ENCODE measurements around the gene SMIM41.

Gene SMIM41

GRCh38 chr12:52086944-52087835 is 7.7 kb downstream of the SMIM41 start:
- Histone ChIP-seq H3K27me3 (ENCODE audit: control insufficient read depth, low read length) (peaks cover 21% of the 10 kb centered on the region), H3K27ac (ENCODE audit: low read depth, low read length) (no peak overlapping the region)

DNA sequence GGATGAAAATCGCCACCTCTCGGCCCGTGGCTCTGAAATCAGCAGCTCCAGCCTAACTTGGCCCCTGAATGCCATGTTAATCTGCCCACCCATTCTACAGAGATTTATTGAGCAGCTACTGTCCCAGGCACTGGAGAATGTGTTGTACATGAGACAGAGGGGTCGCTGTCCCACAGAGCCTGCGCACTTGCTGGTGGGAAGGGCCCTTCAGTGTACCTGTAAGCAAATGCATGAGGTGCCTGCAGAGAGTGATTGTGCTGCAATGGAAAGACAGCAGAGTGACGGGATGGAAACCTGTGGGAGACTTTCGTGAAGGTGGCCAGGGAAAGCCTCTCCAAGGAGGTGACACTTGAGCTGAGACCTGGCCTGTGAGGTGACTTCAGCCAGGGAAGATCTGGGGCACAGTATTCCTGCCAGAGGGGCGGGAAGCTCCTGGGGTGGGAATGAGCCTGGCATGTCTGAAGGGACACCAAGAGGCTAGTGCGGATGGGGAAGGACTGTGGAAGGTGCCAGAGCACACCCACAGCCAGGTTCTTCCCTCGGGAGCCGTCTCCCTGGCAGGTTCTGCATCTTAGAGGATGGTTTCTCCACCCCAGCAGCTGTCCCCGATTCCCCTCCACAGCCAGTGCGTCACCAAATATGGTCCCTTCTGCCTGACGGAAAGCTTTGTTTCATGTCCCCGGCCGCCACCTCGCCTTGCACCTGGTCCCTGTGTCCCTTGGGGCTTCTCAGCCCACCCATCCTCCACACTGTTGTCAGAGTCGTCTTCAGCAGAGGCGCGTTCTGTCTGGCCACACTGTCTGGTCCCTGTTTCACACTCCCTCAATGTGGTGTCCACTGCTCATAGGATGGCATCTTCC is 8.7 kb downstream of the SMIM41 start:
- Histone ChIP-seq H3K27me3 (ENCODE audit: control insufficient read depth, low read length) (peaks cover 24% of the 10 kb centered on the region), H3K79me2 (ENCODE audit: control insufficient read depth, low read length) (no peaks in the 10 kb centered on the region), H3K9me2 (replicated peaks; ENCODE audit: control insufficient read depth, low read length) (no peaks in the 10 kb centered on the region), H3K4me2 (ENCODE audit: low read length) (peak overlapping the region; percentile 65), H3K36me3 (ENCODE audit: control insufficient read depth, low read length) (no peaks in the 10 kb centered on the region), H3K4me1 (ENCODE audit: control insufficient read depth, low read length) (peaks cover 30% of the 10 kb centered on the region), H3K4me3 (ENCODE audit: low read length) (peak overlapping the region; percentile 36), H3F3A (ENCODE audit: control insufficient read depth, insufficient read depth) (no peaks in the 10 kb centered on the region), H4K20me1 (ENCODE audit: control insufficient read depth, insufficient read depth, low read depth, low read length) (no peaks in the 10 kb centered on the region; the same call in 1 of the 2 replicates), H3K9me3 (ENCODE audit: control insufficient read depth, insufficient read depth, low read length) (no peaks in the 10 kb centered on the region), H3K27ac (ENCODE audit: low read depth, low read length) (no peak overlapping the region)
- TF ChIP-seq, protein P1, sequence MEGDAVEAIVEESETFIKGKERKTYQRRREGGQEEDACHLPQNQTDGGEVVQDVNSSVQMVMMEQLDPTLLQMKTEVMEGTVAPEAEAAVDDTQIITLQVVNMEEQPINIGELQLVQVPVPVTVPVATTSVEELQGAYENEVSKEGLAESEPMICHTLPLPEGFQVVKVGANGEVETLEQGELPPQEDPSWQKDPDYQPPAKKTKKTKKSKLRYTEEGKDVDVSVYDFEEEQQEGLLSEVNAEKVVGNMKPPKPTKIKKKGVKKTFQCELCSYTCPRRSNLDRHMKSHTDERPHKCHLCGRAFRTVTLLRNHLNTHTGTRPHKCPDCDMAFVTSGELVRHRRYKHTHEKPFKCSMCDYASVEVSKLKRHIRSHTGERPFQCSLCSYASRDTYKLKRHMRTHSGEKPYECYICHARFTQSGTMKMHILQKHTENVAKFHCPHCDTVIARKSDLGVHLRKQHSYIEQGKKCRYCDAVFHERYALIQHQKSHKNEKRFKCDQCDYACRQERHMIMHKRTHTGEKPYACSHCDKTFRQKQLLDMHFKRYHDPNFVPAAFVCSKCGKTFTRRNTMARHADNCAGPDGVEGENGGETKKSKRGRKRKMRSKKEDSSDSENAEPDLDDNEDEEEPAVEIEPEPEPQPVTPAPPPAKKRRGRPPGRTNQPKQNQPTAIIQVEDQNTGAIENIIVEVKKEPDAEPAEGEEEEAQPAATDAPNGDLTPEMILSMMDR (IDR thresholded peaks at IDR 0.05; ENCODE audit: low read depth, low read length, poor library complexity, severe bottlenecking) = no peak
- no peak for TF ChIP-seq EZH2phosphoT487 (IDR thresholded peaks at IDR 0.05; ENCODE audit: borderline replicate concordance, low read length)

More at GRCh38 chr12:52086944-52087835, 7.7 kb downstream of the SMIM41 start:
- no peaks in the 10 kb centered on the region for H3F3A ChIP-seq (ENCODE audit: control insufficient read depth, insufficient read depth)
- H3K79me2 ChIP-seq (ENCODE audit: control insufficient read depth, low read length) = no peaks in the 10 kb centered on the region
- no peak overlapping the region for H3K4me3 ChIP-seq (ENCODE audit: low read length)
- H3K36me3 ChIP-seq (ENCODE audit: control insufficient read depth, low read length) = no peaks in the 10 kb centered on the region
- TF ChIP-seq, protein P1 (IDR thresholded peaks at IDR 0.05; ENCODE audit: low read depth, low read length, poor library complexity, severe bottlenecking) = no peak
- no peak for TF ChIP-seq EZH2phosphoT487 (IDR thresholded peaks at IDR 0.05; ENCODE audit: borderline replicate concordance, low read length)
- H3K4me1 ChIP-seq (ENCODE audit: control insufficient read depth, low read length) = peaks cover 40% of the 10 kb centered on the region
- no peaks in the 10 kb centered on the region for H3K9me3 ChIP-seq (ENCODE audit: control insufficient read depth, insufficient read depth, low read length)
- no peak overlapping the region for H3K4me2 ChIP-seq (ENCODE audit: low read length)
- H3K9me2 ChIP-seq (replicated peaks; ENCODE audit: control insufficient read depth, low read length) = no peaks in the 10 kb centered on the region
- H4K20me1 ChIP-seq (ENCODE audit: control insufficient read depth, insufficient read depth, low read depth, low read length) = peaks cover 5% of the 10 kb centered on the region; the same call in 1 of the 2 replicates

DNA sequence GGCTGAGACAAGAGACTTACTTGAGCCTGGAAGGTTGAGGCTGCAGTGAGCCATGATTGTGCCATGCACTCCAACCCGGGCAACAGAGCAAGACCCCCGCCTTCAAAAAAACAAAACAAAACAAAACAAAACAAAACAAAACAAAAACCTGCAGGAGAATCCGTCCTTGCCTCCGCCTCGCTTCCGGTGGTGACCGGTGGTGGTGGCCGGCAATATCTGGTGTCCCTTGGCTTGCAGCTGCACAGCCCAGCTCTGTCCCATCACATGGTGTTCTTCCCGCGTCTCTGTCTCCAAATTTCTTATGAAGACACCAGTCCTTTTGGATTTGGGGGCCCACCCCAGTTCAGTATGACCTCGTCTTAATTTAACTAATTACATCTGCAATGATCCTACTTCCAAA is 10.0 kb downstream of the SMIM41 start:
- H3K4me1 ChIP-seq (ENCODE audit: control insufficient read depth, low read length) = peaks cover 25% of the 10 kb centered on the region
- H3K9me2 ChIP-seq (replicated peaks; ENCODE audit: control insufficient read depth, low read length) = no peaks in the 10 kb centered on the region
- no peak overlapping the region for H3K27ac ChIP-seq (ENCODE audit: low read depth, low read length)
- no peaks in the 10 kb centered on the region; the same call in 1 of the 2 replicates for H4K20me1 ChIP-seq (ENCODE audit: control insufficient read depth, insufficient read depth, low read depth, low read length)
- no peak overlapping the region for H3K4me2 ChIP-seq (ENCODE audit: low read length)
- H3K27me3 ChIP-seq (ENCODE audit: control insufficient read depth, low read length) = peaks cover 24% of the 10 kb centered on the region
- no peaks in the 10 kb centered on the region for H3F3A ChIP-seq (ENCODE audit: control insufficient read depth, insufficient read depth)
- H3K36me3 ChIP-seq (ENCODE audit: control insufficient read depth, low read length) = no peaks in the 10 kb centered on the region
- H3K9me3 ChIP-seq (ENCODE audit: control insufficient read depth, insufficient read depth, low read length) = no peaks in the 10 kb centered on the region
- no peak for TF ChIP-seq EZH2phosphoT487 (IDR thresholded peaks at IDR 0.05; ENCODE audit: borderline replicate concordance, low read length)
- TF ChIP-seq, protein P1 (IDR thresholded peaks at IDR 0.05; ENCODE audit: low read depth, low read length, poor library complexity, severe bottlenecking) = no peak
- no peak overlapping the region for H3K4me3 ChIP-seq (ENCODE audit: low read length)
- no peaks in the 10 kb centered on the region for H3K79me2 ChIP-seq (ENCODE audit: control insufficient read depth, low read length)

All from DOHH2 (cell line).